SK-N-SH (cell line): ENCODE results near the gene VAMP5.

Experiments
- CHD2 ChIP-seq: fragments of 150-350 bp; IDR thresholded peaks from 2 replicates; pipeline ENCODE4 v1.6.1; 2018; ENCODE audit warnings: low read length; ENCODE audit not compliant: partially characterized antibody
- FOSL2 ChIP-seq: IDR thresholded peaks from 2 replicates; pipeline ENCODE4 v1.4.0; 2012; ENCODE audit warnings: low read depth, mild to moderate bottlenecking, moderate library complexity, borderline replicate concordance
- POLR2AphosphoS5 ChIP-seq: IDR thresholded peaks from 2 replicates; pipeline ENCODE4 v1.6.1; 2012; ENCODE audit warnings: low read depth, low read length
- RAD21 ChIP-seq: IDR thresholded peaks from 2 replicates; pipeline ENCODE4 v1.6.1; 2012; ENCODE audit warnings: mild to moderate bottlenecking, low read length
- TF ChIP-seq, protein P1 (sequence below): IDR thresholded peaks from 2 replicates; pipeline ENCODE4 v1.6.1; 2012; ENCODE audit warnings: mild to moderate bottlenecking, low read depth, low read length, moderate library complexity
- TF ChIP-seq, protein P2 (sequence below): fragments of 200-600 bp; sonication (generic); IDR thresholded peaks from 2 replicates; pipeline ENCODE4 v1.6.1; 2017; ENCODE audit warnings: antibody characterized with exemption, mild to moderate bottlenecking, moderate library complexity

DNA sequence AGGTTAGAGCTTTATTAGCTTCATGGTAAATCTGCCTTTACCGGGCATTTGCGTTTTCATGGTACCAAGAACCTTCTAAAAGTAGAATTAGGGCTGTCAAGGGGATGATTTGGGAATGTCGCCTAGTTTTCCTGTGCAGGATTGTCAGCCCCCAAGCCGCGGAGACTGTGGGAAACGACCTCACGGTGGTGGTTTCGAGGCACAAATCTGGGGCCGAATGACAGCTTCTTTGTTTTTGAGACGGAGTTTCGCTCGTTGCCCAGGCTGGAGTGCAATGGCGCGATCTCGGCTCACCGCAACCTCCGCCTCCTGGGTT lies 31.1 kb downstream of the VAMP5 start:
- TF ChIP-seq POLR2AphosphoS5, result no peak
- no peak for TF ChIP-seq RAD21
- TF ChIP-seq, protein P1, sequence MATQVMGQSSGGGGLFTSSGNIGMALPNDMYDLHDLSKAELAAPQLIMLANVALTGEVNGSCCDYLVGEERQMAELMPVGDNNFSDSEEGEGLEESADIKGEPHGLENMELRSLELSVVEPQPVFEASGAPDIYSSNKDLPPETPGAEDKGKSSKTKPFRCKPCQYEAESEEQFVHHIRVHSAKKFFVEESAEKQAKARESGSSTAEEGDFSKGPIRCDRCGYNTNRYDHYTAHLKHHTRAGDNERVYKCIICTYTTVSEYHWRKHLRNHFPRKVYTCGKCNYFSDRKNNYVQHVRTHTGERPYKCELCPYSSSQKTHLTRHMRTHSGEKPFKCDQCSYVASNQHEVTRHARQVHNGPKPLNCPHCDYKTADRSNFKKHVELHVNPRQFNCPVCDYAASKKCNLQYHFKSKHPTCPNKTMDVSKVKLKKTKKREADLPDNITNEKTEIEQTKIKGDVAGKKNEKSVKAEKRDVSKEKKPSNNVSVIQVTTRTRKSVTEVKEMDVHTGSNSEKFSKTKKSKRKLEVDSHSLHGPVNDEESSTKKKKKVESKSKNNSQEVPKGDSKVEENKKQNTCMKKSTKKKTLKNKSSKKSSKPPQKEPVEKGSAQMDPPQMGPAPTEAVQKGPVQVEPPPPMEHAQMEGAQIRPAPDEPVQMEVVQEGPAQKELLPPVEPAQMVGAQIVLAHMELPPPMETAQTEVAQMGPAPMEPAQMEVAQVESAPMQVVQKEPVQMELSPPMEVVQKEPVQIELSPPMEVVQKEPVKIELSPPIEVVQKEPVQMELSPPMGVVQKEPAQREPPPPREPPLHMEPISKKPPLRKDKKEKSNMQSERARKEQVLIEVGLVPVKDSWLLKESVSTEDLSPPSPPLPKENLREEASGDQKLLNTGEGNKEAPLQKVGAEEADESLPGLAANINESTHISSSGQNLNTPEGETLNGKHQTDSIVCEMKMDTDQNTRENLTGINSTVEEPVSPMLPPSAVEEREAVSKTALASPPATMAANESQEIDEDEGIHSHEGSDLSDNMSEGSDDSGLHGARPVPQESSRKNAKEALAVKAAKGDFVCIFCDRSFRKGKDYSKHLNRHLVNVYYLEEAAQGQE, result no peak
- TF ChIP-seq, protein P2, sequence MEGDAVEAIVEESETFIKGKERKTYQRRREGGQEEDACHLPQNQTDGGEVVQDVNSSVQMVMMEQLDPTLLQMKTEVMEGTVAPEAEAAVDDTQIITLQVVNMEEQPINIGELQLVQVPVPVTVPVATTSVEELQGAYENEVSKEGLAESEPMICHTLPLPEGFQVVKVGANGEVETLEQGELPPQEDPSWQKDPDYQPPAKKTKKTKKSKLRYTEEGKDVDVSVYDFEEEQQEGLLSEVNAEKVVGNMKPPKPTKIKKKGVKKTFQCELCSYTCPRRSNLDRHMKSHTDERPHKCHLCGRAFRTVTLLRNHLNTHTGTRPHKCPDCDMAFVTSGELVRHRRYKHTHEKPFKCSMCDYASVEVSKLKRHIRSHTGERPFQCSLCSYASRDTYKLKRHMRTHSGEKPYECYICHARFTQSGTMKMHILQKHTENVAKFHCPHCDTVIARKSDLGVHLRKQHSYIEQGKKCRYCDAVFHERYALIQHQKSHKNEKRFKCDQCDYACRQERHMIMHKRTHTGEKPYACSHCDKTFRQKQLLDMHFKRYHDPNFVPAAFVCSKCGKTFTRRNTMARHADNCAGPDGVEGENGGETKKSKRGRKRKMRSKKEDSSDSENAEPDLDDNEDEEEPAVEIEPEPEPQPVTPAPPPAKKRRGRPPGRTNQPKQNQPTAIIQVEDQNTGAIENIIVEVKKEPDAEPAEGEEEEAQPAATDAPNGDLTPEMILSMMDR, result no peak
- TF ChIP-seq FOSL2, result no peak
- TF ChIP-seq CHD2, result no peak
